ENCODE measurements around the gene CST5.

DNA sequence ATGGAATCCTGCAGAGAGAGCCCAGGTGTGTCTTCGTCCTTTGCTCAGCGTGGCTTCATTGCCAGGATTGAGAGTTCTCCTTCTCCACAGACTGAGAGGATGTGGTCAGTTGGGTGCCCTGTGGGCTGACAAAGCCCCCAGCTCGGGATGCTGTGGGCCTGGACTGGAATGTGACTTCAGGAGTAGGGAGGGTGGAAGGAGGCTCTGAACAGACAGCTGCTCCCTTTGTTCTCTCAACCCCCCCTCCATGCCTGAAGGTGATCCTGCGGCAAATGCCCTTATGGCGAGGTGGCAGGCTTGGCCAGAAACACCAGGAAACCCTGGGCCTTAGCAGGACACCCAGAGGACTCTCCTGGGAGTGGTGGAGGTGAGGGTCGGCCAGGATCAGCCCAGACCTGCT, 1.8 kb upstream of the CST5 start:
- TF ChIP-seq, protein P1, sequence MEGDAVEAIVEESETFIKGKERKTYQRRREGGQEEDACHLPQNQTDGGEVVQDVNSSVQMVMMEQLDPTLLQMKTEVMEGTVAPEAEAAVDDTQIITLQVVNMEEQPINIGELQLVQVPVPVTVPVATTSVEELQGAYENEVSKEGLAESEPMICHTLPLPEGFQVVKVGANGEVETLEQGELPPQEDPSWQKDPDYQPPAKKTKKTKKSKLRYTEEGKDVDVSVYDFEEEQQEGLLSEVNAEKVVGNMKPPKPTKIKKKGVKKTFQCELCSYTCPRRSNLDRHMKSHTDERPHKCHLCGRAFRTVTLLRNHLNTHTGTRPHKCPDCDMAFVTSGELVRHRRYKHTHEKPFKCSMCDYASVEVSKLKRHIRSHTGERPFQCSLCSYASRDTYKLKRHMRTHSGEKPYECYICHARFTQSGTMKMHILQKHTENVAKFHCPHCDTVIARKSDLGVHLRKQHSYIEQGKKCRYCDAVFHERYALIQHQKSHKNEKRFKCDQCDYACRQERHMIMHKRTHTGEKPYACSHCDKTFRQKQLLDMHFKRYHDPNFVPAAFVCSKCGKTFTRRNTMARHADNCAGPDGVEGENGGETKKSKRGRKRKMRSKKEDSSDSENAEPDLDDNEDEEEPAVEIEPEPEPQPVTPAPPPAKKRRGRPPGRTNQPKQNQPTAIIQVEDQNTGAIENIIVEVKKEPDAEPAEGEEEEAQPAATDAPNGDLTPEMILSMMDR (IDR thresholded peaks at IDR 0.05), result no peak
- TF ChIP-seq POLR2A (IDR thresholded peaks at IDR 0.05), result no peak
